ENCODE measurements around the gene MAP1A. TPM values are rescaled to one million over a fixed set of nuclear protein-coding genes. Genes with fewer than 3 reads are reported as not detected.

The MAP1A gene
- total RNA-seq, 1 experiment from 2014 or later = 2.5 TPM

DNA sequence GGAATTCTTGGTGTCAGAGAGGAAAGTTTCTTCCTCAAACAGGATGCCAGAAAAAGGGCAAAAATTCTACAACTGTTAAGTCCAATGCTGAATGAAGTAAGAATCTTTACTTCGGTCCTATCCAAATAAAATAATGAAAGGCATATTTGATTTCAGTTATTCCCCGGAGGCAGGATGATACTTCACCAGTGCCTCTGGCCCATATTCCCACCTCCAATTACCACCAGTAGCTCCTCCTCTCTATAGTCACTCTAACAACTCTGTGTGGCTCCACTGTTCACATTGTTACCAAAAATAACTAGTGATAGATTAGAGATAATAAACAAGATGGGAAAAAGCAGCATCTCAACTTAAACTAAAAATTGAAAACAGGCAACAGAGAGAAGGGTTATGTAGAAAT, 20.7 kb downstream of the MAP1A start:
- no peaks in the 10 kb centered on the region for H4K20me1 ChIP-seq (ENCODE audit: control insufficient read depth, insufficient read depth, insufficient read length)
- no peaks in the 10 kb centered on the region for H3K79me1 ChIP-seq (ENCODE audit: insufficient read depth, low read depth, low read length, poor library complexity, severe bottlenecking)
- no peak overlapping the region for H3K9ac ChIP-seq (ENCODE audit: extremely low read depth, insufficient read length, low read length)
- Mint-ChIP-seq H3K36me3 (ENCODE audit: insufficient read depth in 1 of 3, low read depth in 3 of 3) (peaks cover 0 to 2% (median 0%) of the 10 kb centered on the region in 3 experiments; a peak in 2 of 7 replicates), H3K27ac (no peak overlapping the region), H3K4me3 (no peak overlapping the region), H3K9me3 (no peaks in the 10 kb centered on the region; a peak in 1 of 5 replicates), H3K4me1 (no peaks in the 10 kb centered on the region), H3K27me3 (ENCODE audit: low read depth) (no peaks in the 10 kb centered on the region)
- H3K79me2 ChIP-seq (ENCODE audit: insufficient read depth, low read length) = no peaks in the 10 kb centered on the region
- H3K27ac ChIP-seq (ENCODE audit: insufficient read length, low read depth, low read length) = no peak overlapping the region
- H2AK5ac ChIP-seq (ENCODE audit: insufficient read length, low read length) = no peak overlapping the region
- H2BK20ac ChIP-seq (ENCODE audit: low read depth, low read length, poor library complexity, severe bottlenecking) = no peak overlapping the region
- H2BK15ac ChIP-seq (ENCODE audit: low read depth, low read length) = no peak overlapping the region
- DNase-seq = no peak
- H2BK120ac ChIP-seq (ENCODE audit: low read depth, low read length, poor library complexity, severe bottlenecking) = no peak overlapping the region
- H3K56ac ChIP-seq (ENCODE audit: insufficient read length, low read depth, low read length) = no peak overlapping the region
- no peak overlapping the region for H3K23ac ChIP-seq (ENCODE audit: insufficient read length, low read depth, low read length)
- no CpG with 5 or more reads among the region's 2 CpGs for WGBS (ENCODE audit: extremely low coverage, insufficient read length, low lambda C conversion rate)
- H4K5ac ChIP-seq (ENCODE audit: insufficient read length, low read depth, low read length) = no peak overlapping the region
- H3K4me1 ChIP-seq (ENCODE audit: insufficient read depth, low read length) = no peaks in the 10 kb centered on the region
- H3K9me3 ChIP-seq (ENCODE audit: control insufficient read depth, low read depth, low read length) = no peaks in the 10 kb centered on the region
- no peak overlapping the region for H3K18ac ChIP-seq (ENCODE audit: insufficient read length, low read depth, low read length)
- no peaks in the 10 kb centered on the region; the same call in 1 of the 2 replicates for H3K27me3 ChIP-seq (ENCODE audit: insufficient read depth, low read length)
- no peak overlapping the region for H2BK5ac ChIP-seq (ENCODE audit: insufficient read length, low read length)
- no peak overlapping the region for H3T11ph ChIP-seq (ENCODE audit: low read length)
- no peak overlapping the region for H2AFZ ChIP-seq (ENCODE audit: low read length)
- H3K4me2 ChIP-seq (ENCODE audit: insufficient read depth, insufficient read length, low read length) = no peak overlapping the region
- H4K91ac ChIP-seq (ENCODE audit: insufficient read length, low read depth, low read length) = no peak overlapping the region
- H2BK12ac ChIP-seq (ENCODE audit: insufficient read length, low read depth, low read length) = no peak overlapping the region
- H3K4ac ChIP-seq (ENCODE audit: low read depth, low read length) = no peak overlapping the region
- no peak overlapping the region for H3K14ac ChIP-seq (ENCODE audit: insufficient read depth, low read length)
- no peak overlapping the region for H4K8ac ChIP-seq (replicated peaks; ENCODE audit: insufficient read length, low read depth, low read length)
- TF ChIP-seq, protein P1, sequence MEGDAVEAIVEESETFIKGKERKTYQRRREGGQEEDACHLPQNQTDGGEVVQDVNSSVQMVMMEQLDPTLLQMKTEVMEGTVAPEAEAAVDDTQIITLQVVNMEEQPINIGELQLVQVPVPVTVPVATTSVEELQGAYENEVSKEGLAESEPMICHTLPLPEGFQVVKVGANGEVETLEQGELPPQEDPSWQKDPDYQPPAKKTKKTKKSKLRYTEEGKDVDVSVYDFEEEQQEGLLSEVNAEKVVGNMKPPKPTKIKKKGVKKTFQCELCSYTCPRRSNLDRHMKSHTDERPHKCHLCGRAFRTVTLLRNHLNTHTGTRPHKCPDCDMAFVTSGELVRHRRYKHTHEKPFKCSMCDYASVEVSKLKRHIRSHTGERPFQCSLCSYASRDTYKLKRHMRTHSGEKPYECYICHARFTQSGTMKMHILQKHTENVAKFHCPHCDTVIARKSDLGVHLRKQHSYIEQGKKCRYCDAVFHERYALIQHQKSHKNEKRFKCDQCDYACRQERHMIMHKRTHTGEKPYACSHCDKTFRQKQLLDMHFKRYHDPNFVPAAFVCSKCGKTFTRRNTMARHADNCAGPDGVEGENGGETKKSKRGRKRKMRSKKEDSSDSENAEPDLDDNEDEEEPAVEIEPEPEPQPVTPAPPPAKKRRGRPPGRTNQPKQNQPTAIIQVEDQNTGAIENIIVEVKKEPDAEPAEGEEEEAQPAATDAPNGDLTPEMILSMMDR (conservative IDR thresholded peaks at IDR 0.05) = no peak
- H3K23me2 ChIP-seq (ENCODE audit: insufficient read length, low read depth, low read length, poor library complexity, severe bottlenecking) = no peaks in the 10 kb centered on the region
